GM12891 (cell line): ENCODE results near the gene OSBP2.

Experiments used
- POLR2A ChIP-seq: IDR thresholded peaks from 2 replicates; pipeline ENCODE4 v1.6.1; 2011; ENCODE audit warnings: low read depth, low read length, control low read depth
- POU2F2 ChIP-seq: IDR thresholded peaks from 2 replicates; pipeline ENCODE4 v1.6.1; 2011; ENCODE audit warnings: low read depth, mild to moderate bottlenecking, control low read depth, low read length, moderate library complexity

GRCh38 chr22:30879415-30879797 is 184.7 kb downstream of the OSBP2 start:
- TF ChIP-seq POLR2A (no peak), POU2F2 (no peak)
